Pulmonary artery endothelial cell (primary cell): ENCODE results near the gene PTPN14. TPM values are rescaled to one million over a fixed set of nuclear protein-coding genes. Genes with fewer than 3 reads are reported as not detected.

ENCODE experiments used
- DNase-seq: peaks from one replicate; pipeline ENCODE4 v3.0.0-alpha.2; 2011; ENCODE audit warnings: low read depth, low spot score
- total RNA-seq: library from RNA; depleted of rRNA; stranded (reverse); fragments of >200 nt; gene quantifications from 2 replicates; pipeline ENCODE4 v1.2.3, GENCODE V29; 2014

PTPN14 gene
- total RNA-seq, 1 donor from 2014 or later = 58.9 TPM

DNA sequence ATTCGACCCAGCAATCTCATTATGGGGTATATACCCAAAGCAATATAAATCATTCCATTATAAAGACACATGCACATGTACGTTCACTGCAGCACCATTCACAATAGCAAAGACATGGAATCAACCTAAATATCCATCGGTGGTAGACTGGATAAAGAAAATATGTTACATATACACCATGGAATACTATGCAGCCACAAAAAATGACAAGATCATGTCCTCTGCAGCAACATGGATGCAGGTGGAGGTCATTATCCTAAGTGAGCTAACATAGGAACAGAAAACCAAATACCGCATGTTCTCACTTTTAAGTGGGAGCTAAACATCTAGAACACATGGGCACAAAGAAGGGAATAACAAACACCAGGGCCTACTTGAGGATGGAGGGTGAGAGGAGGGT, 115.5 kb downstream of the PTPN14 start:
- DNase-seq = no peak

DNA sequence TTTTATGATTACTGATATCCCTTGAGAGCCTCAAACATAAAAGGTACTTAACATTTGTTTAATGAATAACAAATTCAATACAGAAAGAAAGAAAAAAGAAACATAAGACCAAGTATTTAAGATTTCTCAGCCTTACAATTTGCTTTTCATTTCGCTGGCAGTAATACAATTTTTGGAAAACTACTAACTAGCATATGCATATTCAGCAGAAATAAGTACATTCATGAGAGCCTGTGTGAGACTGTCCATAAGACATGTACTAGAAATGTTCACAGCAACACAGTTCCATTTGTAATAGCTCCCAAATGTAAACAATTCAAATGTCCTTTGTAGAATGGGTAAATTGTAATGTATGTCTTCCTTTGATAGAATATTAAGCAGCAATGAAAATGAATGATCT, 119.2 kb downstream of the PTPN14 start:
- DNase-seq = no peak

DNA sequence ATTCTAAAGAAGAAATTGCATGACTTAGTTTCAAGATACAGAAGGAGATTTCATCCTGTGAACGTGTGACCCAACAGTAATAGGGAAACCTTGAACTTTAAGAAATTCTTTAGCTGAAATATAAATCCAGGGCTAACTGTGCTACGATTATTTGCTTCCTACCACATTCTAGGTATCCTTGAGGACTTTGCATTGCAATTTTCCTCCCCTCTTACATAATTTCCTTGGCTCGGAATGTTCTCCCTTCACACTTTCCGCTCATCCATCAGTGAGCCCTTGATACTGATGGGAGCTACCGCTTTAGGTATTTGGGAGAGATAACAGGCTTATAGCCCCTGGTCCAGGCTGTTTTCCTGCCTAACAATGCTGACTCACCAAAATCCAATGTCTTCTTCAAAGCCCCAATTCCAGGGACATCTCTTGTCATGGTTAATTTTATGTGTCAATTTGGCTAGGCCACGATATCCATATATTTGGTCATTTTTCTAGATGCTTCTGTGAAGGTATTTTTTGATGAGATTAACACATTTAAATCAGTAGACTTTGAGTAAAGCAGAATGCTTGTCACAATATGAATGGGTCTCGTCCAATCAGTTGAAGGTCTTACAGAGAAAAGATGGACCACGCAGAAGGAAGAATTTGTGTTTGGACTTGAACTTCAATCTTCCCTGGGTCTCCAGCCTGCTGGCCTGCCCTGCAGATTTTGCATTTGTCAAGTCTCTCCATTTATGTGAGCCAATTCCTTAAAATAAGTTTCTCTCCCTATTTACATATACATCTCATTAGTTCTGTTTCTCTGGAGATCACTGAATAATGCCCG, 121.2 kb downstream of the PTPN14 start:
- DNase-seq = no peak

DNA sequence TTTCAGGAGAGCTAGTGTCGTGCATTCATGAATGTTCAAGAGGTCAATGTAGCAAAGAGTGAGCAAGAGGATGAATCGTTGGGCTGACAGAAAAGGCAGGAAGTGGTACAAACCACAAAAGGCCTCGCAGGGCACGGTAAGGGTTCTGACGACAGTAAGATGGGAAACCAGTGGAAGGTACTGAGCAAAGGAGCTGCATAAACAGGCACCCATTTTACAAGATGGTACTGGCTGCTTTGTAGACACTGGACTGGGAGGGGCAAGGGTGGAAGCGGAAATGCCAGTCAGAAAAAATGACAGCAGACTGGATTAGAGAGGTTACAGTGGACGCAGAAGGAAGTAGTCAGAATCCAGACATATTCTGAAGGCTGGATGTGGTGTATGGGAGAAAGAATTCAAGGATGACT, 123.5 kb downstream of the PTPN14 start:
- DNase-seq = peak; percentile 27

DNA sequence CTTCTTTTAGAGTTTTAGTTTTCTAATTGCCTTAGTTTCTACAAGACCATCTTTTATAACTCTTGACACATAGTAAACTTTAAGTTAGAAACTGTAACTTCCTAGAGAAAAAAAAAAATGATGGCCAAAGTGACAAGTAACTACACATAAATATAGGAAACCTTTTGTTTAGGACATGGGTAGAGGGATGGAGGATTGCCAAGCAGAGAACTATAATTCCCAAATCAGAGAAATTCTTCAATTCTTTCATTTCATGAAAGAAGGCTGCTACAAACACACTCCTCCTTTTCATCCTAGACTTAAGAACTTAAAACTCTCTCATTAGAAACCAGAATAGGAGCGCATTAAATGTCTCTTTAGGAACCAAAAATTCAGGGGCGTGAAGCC, 125.0 kb downstream of the PTPN14 start:
- no peak for DNase-seq

DNA sequence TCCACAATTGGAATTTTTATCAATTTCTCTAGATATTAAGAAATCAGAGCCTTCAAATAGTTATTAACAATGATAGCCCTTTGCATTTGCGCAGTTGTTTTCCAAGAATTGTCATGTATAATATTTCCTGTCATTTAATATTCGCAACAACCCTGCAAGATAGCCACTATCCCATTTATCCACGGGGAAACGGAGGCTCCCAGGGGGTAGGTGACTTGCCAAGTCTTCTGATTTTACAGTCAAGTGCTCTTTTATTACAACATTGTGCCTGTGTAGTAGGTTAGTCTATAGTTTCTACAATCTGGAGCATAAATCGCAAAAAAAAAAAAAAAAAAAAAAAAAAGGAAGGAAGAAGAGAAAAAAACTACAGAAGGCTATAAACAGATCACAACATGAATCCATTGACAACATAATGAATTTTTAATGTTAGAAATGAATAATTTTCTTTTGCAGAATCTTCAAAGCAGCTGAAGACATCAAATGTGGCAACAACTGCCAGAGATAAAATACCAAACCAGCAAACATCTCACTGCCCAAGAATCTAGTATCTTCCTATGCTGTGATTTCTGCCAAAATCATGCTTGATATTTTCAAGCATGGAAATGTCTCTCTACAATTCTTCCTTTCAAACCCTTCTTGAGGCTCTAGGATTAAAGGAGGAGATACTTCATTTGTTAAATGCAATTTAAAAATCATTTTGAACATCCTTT, 125.5 kb downstream of the PTPN14 start:
- no peak for DNase-seq

DNA sequence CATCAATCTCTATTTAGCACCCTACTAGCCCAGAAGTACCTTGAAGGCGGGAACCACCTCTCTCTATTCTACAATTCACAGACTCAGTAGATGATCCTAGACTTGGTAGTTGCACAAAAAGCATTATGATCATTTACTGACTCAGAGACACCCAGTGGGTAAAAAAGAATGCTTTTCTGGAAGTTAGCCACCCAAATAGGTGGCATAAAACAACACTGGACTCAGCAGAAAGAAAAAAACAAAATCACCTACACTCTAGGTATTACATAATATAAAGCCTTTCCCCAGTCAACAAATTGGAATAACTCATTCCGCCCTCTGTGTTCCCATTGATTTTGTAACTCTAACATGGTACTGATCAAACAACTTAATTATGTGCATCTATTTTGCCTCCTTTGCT, 126.3 kb downstream of the PTPN14 start:
- no peak for DNase-seq

DNA sequence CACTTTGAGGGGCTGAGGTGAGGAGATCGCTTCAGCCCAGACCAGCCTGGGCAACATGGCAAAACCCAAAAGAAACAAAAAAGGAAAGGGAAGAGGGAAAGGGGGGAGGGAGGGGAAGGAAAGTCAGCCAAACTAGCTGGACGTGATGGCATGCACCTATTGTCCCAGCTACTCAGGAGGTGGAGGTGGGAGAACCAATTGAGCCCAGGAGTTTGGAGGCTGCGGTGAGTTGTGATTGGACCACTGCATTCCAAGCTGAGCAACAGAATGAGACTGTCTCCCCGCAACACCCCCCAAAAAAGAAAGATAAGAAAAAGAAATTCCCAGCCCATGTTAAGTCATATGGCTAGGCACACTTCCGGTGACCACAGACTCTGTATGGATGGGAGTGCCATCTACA, 128.4 kb downstream of the PTPN14 start:
- no peak for DNase-seq

DNA sequence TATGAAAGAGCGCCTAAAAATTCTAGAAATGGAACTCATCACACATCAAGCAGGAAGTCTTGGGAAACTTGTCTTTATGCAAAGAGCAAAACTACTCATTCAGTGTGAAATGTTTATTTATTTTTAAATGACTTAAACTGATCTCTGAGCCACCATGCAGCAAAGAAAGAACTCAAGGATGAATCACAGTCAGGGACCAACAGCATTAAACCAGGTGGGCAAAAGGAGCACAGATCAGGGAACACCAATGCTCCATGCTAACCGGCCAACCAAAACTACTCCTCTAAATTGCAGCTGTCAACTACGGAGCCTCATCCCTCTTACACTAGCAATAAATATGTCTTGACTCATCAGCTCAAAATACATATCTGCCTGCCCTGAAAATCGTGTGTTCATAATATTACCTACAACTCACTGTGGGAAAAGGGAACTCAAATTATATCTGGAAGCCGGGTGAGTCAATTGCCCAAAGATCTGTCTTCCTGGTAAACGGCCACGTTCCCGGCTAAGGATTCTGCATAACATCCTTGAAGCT, 129.2 kb downstream of the PTPN14 start:
- DNase-seq = no peak

DNA sequence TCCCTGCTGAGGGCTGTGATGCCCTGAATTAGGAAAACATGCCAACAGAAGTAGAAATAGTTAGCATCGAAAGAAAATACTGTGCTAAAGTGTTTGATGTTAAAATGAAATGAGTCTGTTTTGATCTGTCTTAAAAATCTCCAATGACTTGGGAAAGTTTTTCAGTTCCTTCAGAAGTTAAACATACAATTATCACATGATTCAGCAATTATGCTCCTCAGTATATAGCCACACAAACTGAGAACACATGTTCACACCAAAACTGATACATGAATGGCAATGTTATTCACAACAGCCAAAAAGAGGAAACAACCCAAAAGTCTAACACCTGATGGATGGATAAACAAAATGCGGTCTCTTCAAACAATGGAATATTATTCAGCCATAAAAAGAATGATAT, 130.6 kb downstream of the PTPN14 start:
- DNase-seq = no peak

DNA sequence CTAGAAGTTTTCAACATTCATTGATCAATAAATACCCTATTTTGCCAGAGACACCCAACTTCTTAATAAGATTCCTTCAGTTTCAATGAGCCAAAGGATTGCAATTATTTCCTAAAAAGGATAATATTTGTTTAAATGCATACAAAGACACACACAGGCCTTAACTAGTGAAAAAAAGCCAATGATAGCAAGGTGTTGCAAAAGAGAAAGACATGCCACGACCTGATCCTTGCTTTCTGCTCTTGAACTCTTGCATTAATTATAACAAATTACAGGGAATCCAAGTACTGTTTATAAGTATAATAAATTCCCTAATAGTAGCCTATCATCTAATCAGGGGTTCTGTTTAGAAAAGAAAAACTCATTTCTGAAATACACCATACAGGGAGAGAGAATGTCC, 131.1 kb downstream of the PTPN14 start:
- no peak for DNase-seq

DNA sequence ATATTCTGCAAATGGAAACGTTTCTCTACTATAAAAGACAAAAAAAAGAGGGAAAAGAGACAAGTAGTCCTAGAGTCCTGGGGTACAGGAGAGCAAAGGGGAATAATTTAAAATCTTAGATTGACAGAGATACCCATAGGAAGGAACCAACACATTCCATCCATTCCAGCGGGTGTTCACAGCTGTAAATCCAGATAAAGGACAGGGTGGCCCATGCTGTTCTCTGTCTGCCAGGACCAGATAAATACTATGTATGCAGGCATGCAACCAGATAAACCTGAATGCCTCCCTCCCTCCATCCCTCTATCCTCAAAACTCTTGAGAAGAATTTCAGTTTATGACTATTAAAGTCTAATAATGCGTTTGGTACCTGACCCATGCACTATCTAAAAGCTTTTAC, 131.8 kb downstream of the PTPN14 start:
- DNase-seq = no peak

DNA sequence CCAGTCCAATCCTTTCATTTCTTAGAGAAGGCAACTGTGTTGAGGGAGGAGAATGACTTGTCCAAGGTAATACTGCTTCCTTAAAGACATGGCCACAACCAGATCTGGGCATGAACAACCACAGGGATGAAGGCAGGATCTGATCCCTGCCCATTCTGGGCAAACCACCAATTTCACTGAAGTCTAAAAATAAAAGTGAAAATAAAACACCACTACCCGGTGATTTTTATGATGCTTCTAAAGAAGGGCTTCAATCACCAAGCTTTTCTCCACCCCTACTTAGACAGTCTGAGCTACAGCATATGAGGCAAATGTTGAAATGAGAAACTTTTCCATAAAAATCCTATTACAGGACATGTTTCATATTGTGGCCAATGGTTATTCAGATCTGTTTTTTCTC, 133.0 kb downstream of the PTPN14 start:
- DNase-seq = no peak

DNA sequence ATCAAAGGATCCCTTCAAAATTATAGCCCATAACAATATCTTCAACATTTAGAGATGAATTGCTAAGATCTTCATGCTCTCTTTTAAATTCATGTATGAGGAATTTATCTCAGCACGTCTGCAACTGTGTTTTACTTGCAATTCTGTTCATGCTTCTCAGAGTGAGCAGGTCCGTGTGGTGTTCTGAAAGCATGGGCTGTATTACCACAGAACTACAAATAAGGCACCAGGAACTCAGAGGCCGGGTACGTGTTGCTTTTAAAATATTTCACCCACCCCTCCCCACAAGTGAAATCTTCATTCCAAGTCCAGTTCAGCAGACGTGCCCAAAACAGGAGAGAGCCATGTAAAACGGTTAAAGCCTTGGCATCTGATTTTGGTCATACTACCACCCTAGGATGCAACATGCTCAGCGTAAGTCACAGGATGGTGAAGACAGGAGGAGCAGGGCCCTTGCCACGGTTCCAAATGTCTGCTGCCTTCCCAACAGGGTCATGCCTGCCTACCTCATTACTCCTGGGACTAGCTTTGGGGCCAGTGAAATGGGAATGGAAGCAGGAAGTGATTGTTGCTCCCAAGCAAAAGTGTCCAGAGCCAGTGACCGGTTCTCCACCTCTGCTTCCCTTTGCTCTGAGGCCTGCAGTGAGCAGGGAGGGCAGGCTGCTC, 133.7 kb downstream of the PTPN14 start:
- no peak for DNase-seq

DNA sequence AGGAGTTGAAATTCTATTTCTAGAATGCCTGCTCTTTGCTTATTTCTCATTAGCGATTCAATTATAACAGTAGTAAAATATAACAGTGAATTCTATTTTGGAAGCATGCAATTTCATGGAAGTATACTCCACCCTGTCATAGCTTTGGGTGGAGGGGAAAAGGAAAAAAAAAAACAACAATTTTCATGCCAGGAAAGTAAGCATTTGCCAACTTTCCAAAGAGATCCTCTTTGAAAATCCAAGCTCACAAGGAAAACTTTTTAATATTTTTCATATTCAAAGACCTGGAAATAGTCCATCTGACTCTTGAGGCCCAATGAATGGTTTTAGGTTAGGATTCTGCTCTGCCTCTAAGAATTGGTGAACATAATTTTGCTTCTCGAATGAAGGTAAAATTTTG, 134.5 kb downstream of the PTPN14 start:
- DNase-seq = no peak

DNA sequence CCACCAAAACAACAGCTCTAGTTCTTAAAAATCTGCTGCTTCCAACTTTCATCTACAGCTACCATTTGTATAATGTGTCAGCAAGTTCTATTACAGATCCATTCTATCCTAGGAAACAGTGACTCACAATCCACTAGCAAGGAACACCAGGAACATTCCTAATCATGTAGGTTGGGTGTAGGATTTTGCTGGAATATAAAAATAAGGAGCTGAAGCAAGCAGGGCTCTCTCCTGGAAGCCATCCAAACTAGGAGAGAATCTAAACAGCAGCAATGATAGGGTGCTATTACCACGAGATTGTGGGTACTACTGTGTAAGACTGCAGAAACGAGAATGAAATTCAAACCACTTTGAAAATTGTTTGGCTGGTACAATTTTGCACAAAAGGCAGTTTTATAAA, 135.0 kb downstream of the PTPN14 start:
- DNase-seq = no peak

DNA sequence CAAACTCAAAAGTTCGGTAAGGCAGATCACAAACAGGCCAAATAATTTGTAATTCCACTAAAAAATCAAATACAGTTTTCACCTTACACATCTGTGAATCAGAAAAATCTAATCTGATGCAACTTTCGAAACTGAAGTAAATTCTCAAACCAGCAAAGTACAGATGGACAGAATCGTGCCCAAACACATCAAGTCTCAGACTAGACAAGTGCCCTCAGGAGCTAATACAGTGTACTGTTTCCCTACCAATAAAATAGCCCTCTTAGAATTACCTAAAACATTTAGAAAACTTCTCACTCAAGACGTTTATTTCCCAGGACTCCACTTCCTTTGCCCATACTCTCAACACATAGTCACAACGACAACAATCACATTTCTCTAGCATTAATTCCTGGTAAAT, 136.3 kb downstream of the PTPN14 start:
- no peak for DNase-seq

DNA sequence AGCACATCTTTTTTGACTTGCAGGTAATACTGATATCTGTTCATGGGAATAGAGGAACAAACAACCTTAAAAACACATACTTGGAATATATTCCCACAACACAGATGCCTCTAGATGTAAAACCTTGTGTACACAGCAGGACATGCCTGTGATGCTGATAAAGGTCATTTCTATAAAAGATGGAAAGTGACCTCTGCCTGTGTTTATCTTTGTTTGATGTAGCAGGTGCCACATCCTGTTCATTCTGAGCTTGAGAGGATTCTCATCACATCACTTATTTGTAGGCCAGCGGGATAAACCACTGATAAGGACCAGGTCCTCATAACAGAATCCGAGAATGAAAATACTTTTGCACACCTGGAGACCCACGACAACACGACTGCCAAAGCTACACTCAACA, 136.7 kb downstream of the PTPN14 start:
- DNase-seq = no peak

DNA sequence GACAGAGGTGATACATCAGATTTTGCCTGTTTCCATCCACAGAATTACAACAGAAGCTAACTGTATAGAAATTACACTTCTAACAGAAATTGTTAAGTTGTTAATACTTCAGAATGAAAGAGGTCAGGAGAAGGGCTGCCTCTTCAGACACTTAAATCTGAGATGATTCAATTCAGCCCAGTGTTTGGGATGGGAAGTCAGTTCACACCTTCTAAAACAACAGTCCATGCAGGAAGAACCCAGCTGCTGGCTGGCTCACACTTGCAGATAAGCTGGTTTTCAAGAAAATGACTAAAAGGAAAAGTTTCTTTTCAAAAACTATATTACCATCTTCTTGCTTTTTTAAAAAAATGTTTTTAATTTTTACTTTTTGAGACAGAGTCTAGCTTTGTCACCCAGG, 138.1 kb downstream of the PTPN14 start:
- no peak for DNase-seq

DNA sequence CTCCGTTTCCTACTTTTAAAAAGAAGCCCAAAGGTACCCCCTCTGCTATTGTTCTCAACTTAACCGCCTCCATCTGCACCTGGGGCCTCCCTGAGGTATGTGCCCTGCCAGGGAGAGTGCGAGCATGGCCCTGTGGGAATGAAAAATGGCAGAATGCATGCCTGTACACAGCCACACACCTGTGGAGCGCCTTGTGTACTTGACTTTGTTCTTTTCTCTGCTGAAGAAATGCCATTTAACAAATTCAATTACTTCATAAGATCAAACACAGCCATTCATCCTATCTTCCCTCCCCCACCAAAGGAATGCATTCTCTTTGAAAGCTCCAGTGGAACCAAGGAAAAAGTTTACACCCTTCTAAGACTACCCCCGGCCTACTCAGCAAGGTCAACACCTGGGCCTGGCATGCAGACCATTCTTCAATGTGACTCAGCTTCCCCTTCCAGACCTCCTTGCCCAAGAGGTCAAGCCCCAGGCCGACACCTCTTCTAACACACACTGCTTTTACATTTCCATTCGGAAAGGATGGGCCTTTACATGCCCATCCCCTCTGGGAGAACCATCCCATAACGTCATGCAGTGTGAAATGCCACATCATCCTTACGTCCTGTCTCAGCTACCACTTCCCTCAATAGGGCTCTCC, 146.7 kb downstream of the PTPN14 start:
- peak; percentile 88 for DNase-seq

DNA sequence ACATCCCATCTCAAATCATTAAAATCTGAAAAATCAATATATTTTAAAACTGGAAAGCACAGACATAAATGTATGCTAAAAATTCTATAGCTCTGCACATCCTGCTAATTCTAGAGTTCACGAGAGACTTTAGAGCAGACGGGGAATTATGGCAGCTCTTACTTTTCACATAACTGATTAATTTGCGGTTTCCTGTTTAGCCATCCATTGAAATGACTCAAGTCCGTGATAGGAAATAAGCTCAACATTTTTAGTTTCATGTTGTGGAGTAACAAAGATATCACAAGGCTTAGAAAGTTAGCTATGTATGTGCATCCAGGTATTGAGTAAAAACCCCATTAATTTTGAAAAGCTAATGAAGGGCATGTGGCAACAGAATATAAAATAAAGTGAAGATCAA, 147.2 kb downstream of the PTPN14 start:
- peak; percentile 75 for DNase-seq

DNA sequence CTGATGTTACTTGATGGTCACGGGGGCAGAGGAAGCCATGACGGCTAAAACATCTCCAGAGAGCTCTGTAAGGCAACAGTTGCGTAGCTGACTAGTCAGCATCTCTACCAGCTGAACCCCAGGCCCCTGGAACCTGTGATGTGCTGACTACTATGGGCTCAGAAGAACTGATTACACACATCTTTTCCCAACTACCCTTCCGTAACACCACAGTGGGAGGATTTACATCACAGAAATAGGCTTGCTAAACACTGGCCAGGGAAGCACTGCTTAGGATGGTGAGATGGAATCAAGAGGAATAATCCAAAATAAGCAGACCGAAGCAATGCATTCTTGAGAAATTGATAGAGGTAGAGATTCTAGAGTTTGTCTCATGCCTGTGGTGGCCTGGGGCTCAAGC, 148.0 kb downstream of the PTPN14 start:
- DNase-seq = no peak
